Kidney (tissue), 22 donors: ENCODE results near the gene PLEKHA3. TPM values are rescaled to one million over a fixed set of nuclear protein-coding genes. Genes with fewer than 3 reads are reported as not detected.

Source experiments
- DNase-seq, 5 donors: peaks; one replicate each; pipeline ENCODE4 v3.0.0-alpha.2; 2013 to 2020
- FAIRE-seq: peaks from 2 replicates; lab custom pipeline; 2012; peaks lifted over from hg19 to GRCh38; lab: Jason Lieb, UNC
- H3K27ac ChIP-seq, 2 donors: one replicate each; pipeline ENCODE4 v1.7.0; 2013; ENCODE audit warnings: low read depth in 2 of 2, low read length in 2 of 2, inconsistent platforms in 1 of 2
- H3K27me3 ChIP-seq: one replicate; pipeline ENCODE4 v1.7.1; 2013; ENCODE audit warnings: low read length, inconsistent platforms; ENCODE audit not compliant: control insufficient read depth, insufficient read depth
- H3K36me3 ChIP-seq, 3 donors: one replicate each; pipeline versions ENCODE4 v1.7.0 to v1.7.1; 2013; ENCODE audit warnings: low read length in 3 of 3, control low read depth in 1 of 3, inconsistent platforms in 1 of 3; ENCODE audit not compliant: insufficient read depth in 3 of 3, control insufficient read depth in 2 of 3
- H3K4me1 ChIP-seq, 3 donors: one replicate each; pipeline versions ENCODE4 v1.7.0 to v1.7.1; 2013; ENCODE audit warnings: low read length in 3 of 3, inconsistent platforms in 1 of 3, low read depth in 1 of 3; ENCODE audit not compliant: control insufficient read depth in 2 of 3, insufficient read depth in 2 of 3
- H3K4me3 ChIP-seq, 3 donors: one replicate each; pipeline versions ENCODE4 v1.7.0 to v1.8.1; 2013; ENCODE audit warnings: low read length in 3 of 3, control low read depth in 1 of 3, inconsistent platforms in 1 of 3
- H3K9ac ChIP-seq, 3 donors: one replicate each; pipeline versions ENCODE4 v1.7.0 to v1.7.1; 2013; ENCODE audit warnings: low read length in 3 of 3, control low read depth in 1 of 3, inconsistent platforms in 1 of 3
- H3K9me3 ChIP-seq, 3 donors: one replicate each; pipeline versions ENCODE4 v1.7.0 to v1.7.1; 2013; ENCODE audit warnings: low read length in 3 of 3, control low read depth in 1 of 3, inconsistent platforms in 1 of 3; ENCODE audit not compliant: control insufficient read depth in 2 of 3, insufficient read depth in 1 of 3
- intact Hi-C: fragments of 100-400 bp; cut with DNase I; formaldehyde crosslinking; loops from one replicate; pipeline ENCODE4 v1.11.1; 2022
- long read RNA-seq, 10 donors: library from polyadenylated mRNA in 1 of 10; unstranded in 1 of 10; transcript quantifications; one replicate each; pipeline ENCODE4 v2.0.0 and lab custom pipeline, GENCODE V29; 2021 to 2026
- polyA plus RNA-seq: library from polyadenylated mRNA; stranded (reverse); fragments of 350-450 nt; fragmentation: Illumina TruSeq; extraction: RNeasy Lipid Tissue Mini Kit (QIAGEN cat#74804); gene quantifications from one replicate; pipeline ENCODE4 v1.2.3, GENCODE V29; 2014; ENCODE audit warnings: low read depth, low replicate concordance; ENCODE audit not compliant: insufficient read depth
- total RNA-seq: library from RNA; stranded (reverse); fragmentation: NEBNext Ultra II Directional; extraction: Animal tissue kit (Norgen Biotek cat#: 25700); gene quantifications from one replicate; pipeline ENCODE4 v1.2.1, GENCODE V29; 2021
- TF ChIP-seq, protein P1 (sequence below): IDR thresholded peaks from 3 replicates; pipeline ENCODE4 v1.5.1; 2012; ENCODE audit warnings: mild to moderate bottlenecking, moderate library complexity, borderline replicate concordance; ENCODE audit not compliant: insufficient read depth; ENCODE audit errors: extremely low read depth
- donor health status: control.
- donor health status: control.
- donor health status: control.
- donor health status: control.
- donor health status: control.
- donor health status: DM: yes; HTN: yes; CAD: no.
- donor health status: Normal renal cell carcinoma (clear cell type).

Gene PLEKHA3
- total RNA-seq (34.2 TPM), polyA plus RNA-seq (9.4 TPM)
- long read RNA-seq, donor 1, full-length matches to known transcripts = 2 of 2 reads
- long read RNA-seq, donor 1, partial matches to known transcripts = 0 of 2 reads
- long read RNA-seq, donor 1, other reads (novel, unspliced or antisense) = 0 of 2 reads
- long read RNA-seq, donor 2, full-length matches to known transcripts = 1 of 1 reads
- long read RNA-seq, donor 2, partial matches to known transcripts = 0 of 1 reads
- long read RNA-seq, donor 2, other reads (novel, unspliced or antisense) = 0 of 1 reads
- long read RNA-seq, donor 3, full-length matches to known transcripts = 5 of 5 reads
- long read RNA-seq, donor 3, partial matches to known transcripts = 0 of 5 reads
- long read RNA-seq, donor 3, other reads (novel, unspliced or antisense) = 0 of 5 reads
- long read RNA-seq, donor 4, full-length matches to known transcripts = 1 of 1 reads
- long read RNA-seq, donor 4, partial matches to known transcripts = 0 of 1 reads
- long read RNA-seq, donor 4, other reads (novel, unspliced or antisense) = 0 of 1 reads
- long read RNA-seq, donor 5 = 0 reads
- long read RNA-seq, donor 6, full-length matches to known transcripts = 3 of 3 reads
- long read RNA-seq, donor 6, partial matches to known transcripts = 0 of 3 reads
- long read RNA-seq, donor 6, other reads (novel, unspliced or antisense) = 0 of 3 reads
- long read RNA-seq, donor 7, full-length matches to known transcripts = 14 of 23 reads
- long read RNA-seq, donor 7, partial matches to known transcripts = 2 of 23 reads
- long read RNA-seq, donor 7, other reads (novel, unspliced or antisense) = 7 of 23 reads
- long read RNA-seq, donor 8, full-length matches to known transcripts = 6 of 11 reads
- long read RNA-seq, donor 8, partial matches to known transcripts = 5 of 11 reads
- long read RNA-seq, donor 8, other reads (novel, unspliced or antisense) = 0 of 11 reads
- long read RNA-seq, donor 9 = 0 reads
- long read RNA-seq, donor 10 = 0 reads

GRCh38 chr2:178480227-178481181 is at the start of gene PLEKHA3:
PLEKHA3 (plus strand) TSS chr2:178480457; CDS start chr2:178480870, 413 bp downstream.
- peak within 1 kb of the TSS; percentile 93 to 96 for H3K27ac ChIP-seq
- FAIRE-seq = no peak
- TF ChIP-seq, protein P1, sequence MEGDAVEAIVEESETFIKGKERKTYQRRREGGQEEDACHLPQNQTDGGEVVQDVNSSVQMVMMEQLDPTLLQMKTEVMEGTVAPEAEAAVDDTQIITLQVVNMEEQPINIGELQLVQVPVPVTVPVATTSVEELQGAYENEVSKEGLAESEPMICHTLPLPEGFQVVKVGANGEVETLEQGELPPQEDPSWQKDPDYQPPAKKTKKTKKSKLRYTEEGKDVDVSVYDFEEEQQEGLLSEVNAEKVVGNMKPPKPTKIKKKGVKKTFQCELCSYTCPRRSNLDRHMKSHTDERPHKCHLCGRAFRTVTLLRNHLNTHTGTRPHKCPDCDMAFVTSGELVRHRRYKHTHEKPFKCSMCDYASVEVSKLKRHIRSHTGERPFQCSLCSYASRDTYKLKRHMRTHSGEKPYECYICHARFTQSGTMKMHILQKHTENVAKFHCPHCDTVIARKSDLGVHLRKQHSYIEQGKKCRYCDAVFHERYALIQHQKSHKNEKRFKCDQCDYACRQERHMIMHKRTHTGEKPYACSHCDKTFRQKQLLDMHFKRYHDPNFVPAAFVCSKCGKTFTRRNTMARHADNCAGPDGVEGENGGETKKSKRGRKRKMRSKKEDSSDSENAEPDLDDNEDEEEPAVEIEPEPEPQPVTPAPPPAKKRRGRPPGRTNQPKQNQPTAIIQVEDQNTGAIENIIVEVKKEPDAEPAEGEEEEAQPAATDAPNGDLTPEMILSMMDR = no peak
- peak; percentile 91 to 99 (median 95) for DNase-seq
- intact Hi-C loops = no loop called here
- no peaks in the 10 kb centered on the region for H3K36me3 ChIP-seq
- H3K4me1 ChIP-seq = peaks cover 0 to 23% (median 12%) of the 10 kb centered on the region in 3 donors
- no peaks in the 10 kb centered on the region for H3K27me3 ChIP-seq
- H3K4me3 ChIP-seq = peak within 1 kb of the TSS; percentile 95 to 99 (median 97)
- peak within 1 kb of the TSS; percentile 63 to 99 (median 90) for H3K9ac ChIP-seq
- no peaks in the 10 kb centered on the region for H3K9me3 ChIP-seq

DNA sequence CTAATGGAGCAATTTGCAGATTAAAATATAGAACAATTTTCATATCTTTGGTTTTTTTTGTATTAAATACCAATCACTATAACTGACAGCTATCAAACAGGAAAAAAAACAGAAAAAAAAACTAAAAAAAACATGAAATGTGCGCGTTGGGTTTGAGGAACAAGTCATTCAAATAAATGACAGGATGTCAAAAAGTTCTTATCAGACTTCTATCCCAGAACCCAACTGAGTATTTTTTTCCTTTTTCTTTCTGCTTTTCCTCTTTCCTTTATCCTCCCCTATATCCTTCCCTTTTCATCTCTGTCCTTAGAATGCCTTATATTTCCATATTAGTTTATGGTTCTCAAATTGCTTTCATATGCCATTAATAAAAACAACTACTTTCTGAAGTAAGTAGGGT is 43.6 kb upstream of the PLEKHA3 start:
- no peak for DNase-seq
- no peaks in the 10 kb centered on the region for H3K27me3 ChIP-seq
- H3K27ac ChIP-seq = no peak overlapping the region
- TF ChIP-seq, protein P1 = no peak
- H3K36me3 ChIP-seq = peaks cover 20 to 43% (median 20%) of the 10 kb centered on the region in 3 donors
- H3K4me3 ChIP-seq = no peak overlapping the region
- FAIRE-seq = no peak
- H3K9me3 ChIP-seq = no peaks in the 10 kb centered on the region
- H3K4me1 ChIP-seq = no peaks in the 10 kb centered on the region
- H3K9ac ChIP-seq = no peak overlapping the region
- intact Hi-C loops = no loop called here

- DNase-seq (no peak), FAIRE-seq (no peak)
- H3K9ac ChIP-seq = no peak overlapping the region
- peaks cover 14 to 47% (median 19%) of the 10 kb centered on the region in 3 donors for H3K36me3 ChIP-seq
- intact Hi-C loops = no loop called here
- TF ChIP-seq, protein P1 = no peak
- no peaks in the 10 kb centered on the region for H3K4me1 ChIP-seq
- H3K27me3 ChIP-seq = no peaks in the 10 kb centered on the region
- H3K4me3 ChIP-seq = no peak overlapping the region
- H3K27ac ChIP-seq = no peak overlapping the region
- no peaks in the 10 kb centered on the region for H3K9me3 ChIP-seq
These were observed 38.8 kb upstream of the PLEKHA3 start for GRCh38 chr2:178441426-178441825.
